Breast epithelium (tissue), 3 donors: ENCODE measurements around the gene PAK1.

ENCODE experiments used
- POLR2A ChIP-seq: fragments of 450-650 bp; IDR thresholded peaks from one replicate; pipeline ENCODE4 v1.6.1; 2016; ENCODE audit warnings: antibody characterized with exemption, mild to moderate bottlenecking, moderate library complexity
- POLR2AphosphoS5 ChIP-seq, 3 donors: sonication (generic); formaldehyde crosslinking; IDR thresholded peaks; one replicate each; pipeline ENCODE4 v1.6.1; 2017; ENCODE audit warnings: antibody characterized with exemption in 3 of 3
- TF ChIP-seq, protein P1 (sequence below), 3 donors: fragments of 450-650 bp; IDR thresholded peaks; one replicate each; pipeline ENCODE4 v1.5.1; 2016 to 2017; ENCODE audit warnings: antibody characterized with exemption in 3 of 3, mild to moderate bottlenecking in 3 of 3, moderate library complexity in 3 of 3

DNA sequence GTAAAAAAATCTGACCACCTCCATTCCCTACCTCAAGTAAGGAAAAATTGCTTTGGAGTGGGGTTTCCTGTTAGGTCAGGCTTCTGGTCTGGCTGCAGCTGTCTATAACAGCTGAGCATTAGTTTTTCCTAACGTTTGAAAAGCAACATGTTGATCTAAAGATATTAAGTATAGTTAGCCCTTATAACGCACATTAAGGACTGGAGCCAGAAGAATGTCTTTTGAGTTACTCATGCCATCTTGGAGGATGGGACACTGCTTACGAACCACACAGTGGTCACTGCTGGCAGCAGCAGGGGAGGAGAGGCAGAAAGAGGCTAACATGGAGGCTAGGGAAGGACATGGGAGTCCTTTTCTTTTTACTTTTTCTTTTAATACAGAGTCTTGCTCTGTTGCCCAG, 128.3 kb downstream of the PAK1 start:
- no peak for TF ChIP-seq POLR2AphosphoS5 (IDR thresholded peaks at IDR 0.05)
- TF ChIP-seq, protein P1, sequence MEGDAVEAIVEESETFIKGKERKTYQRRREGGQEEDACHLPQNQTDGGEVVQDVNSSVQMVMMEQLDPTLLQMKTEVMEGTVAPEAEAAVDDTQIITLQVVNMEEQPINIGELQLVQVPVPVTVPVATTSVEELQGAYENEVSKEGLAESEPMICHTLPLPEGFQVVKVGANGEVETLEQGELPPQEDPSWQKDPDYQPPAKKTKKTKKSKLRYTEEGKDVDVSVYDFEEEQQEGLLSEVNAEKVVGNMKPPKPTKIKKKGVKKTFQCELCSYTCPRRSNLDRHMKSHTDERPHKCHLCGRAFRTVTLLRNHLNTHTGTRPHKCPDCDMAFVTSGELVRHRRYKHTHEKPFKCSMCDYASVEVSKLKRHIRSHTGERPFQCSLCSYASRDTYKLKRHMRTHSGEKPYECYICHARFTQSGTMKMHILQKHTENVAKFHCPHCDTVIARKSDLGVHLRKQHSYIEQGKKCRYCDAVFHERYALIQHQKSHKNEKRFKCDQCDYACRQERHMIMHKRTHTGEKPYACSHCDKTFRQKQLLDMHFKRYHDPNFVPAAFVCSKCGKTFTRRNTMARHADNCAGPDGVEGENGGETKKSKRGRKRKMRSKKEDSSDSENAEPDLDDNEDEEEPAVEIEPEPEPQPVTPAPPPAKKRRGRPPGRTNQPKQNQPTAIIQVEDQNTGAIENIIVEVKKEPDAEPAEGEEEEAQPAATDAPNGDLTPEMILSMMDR (IDR thresholded peaks at IDR 0.05), result no peak
- no peak for TF ChIP-seq POLR2A
